HepG2 (cell line): Measurements from ENCODE around the gene GPC4. TPM values are rescaled to one million over a fixed set of nuclear protein-coding genes. Genes with fewer than 3 reads are reported as not detected.

Experiments used
- ATAC-seq: fragments of 200-7000 bp; cut with Tn5 transposase; 3 replicates; pipeline ENCODE4 v1.9.1; 2020; ENCODE audit warnings: mild to moderate bottlenecking, moderate library complexity
- BruUV-seq: library from RNA; stranded (reverse); fragments of 400-500 nt; replicated peaks from 2 replicates; lab custom pipeline; 2021; lab: Mats Ljungman, UMichigan
- CTCF ChIA-PET: fragments of 300-600 bp; formaldehyde crosslinking; extraction: SDS; loops from one replicate; lab custom pipeline; 2021; ENCODE audit warnings: low total read pairs, inconsistent platforms, low intra/inter-chr PET ratio; lab: Yijun Ruan, JAX
- POLR2A ChIA-PET: fragments of 350-600 bp; sonication (Branson Sonifier 250); formaldehyde crosslinking; loops from one replicate; lab custom pipeline; 2020; ENCODE audit warnings: antibody characterized with exemption, inconsistent platforms; lab: Yijun Ruan, JAX
- DNase-seq: peaks from one replicate; pipeline ENCODE4 v3.0.0-alpha.2; 2015; ENCODE audit warnings: low spot score
- FAIRE-seq: peaks from 3 replicates; lab custom pipeline; 2011; peaks lifted over from hg19 to GRCh38; lab: Jason Lieb, UNC
- H2AFZ ChIP-seq: one replicate; pipeline ENCODE4 v1.6.1; 2011; ENCODE audit warnings: low read length, inconsistent platforms
- H3K27ac ChIP-seq: fragments of 300-600 bp; 3 replicates; pipeline ENCODE4 v1.8.0; 2011; ENCODE audit warnings: mixed run types, mild to moderate bottlenecking, mixed read lengths, low read length, inconsistent platforms; ENCODE audit not compliant: insufficient read depth; ENCODE audit errors: extremely low read length
- H3K27me3 ChIP-seq, 2 experiments: fragments of 200-600 bp in 1 of 2; 2 replicates in 1 of 2; 3 replicates in 1 of 2; pipeline versions ENCODE4 v1.6.0 to v1.8.0; 2011; ENCODE audit warnings: low read length in 2 of 2, mild to moderate bottlenecking in 2 of 2, moderate library complexity in 2 of 2, inconsistent platforms in 1 of 2; ENCODE audit not compliant: insufficient read depth in 2 of 2, control insufficient read depth in 1 of 2
- H3K36me3 ChIP-seq, 2 experiments: fragments of 200-600 bp in 1 of 2; replicated peaks in 1 of 2; 2 replicates in 1 of 2; 3 replicates in 1 of 2; pipeline versions ENCODE4 v1.5.1 to v1.8.0; 2011; ENCODE audit warnings: low read length in 2 of 2, inconsistent platforms in 1 of 2; ENCODE audit not compliant: insufficient read depth in 2 of 2, control insufficient read depth in 1 of 2
- H3K4me1 ChIP-seq: 2 replicates; pipeline ENCODE4 v1.5.1; 2012; ENCODE audit warnings: low read length, inconsistent platforms; ENCODE audit not compliant: insufficient read depth
- H3K4me2 ChIP-seq: 2 replicates; pipeline ENCODE4 v1.6.0; 2011; ENCODE audit warnings: low read depth, low read length, inconsistent platforms
- H3K4me3 ChIP-seq, 3 experiments: fragments of 200-600 bp in 1 of 3; sonication (generic), shearing (Covaris generic) in 1 of 3; replicated peaks in 1 of 3; 2 replicates each; pipeline ENCODE4 v1.5.1; 2011 to 2016; ENCODE audit warnings: low read length in 3 of 3, inconsistent platforms in 2 of 3, low read depth in 2 of 3, mild to moderate bottlenecking in 2 of 3, control low read depth in 1 of 3, mixed read lengths in 1 of 3; ENCODE audit not compliant: insufficient read depth in 1 of 3
- H3K79me2 ChIP-seq: one replicate; pipeline ENCODE4 v1.6.1; 2011; ENCODE audit warnings: low read length, inconsistent platforms; ENCODE audit not compliant: insufficient read depth
- H3K9ac ChIP-seq: 2 replicates; pipeline ENCODE4 v1.6.0; 2011; ENCODE audit warnings: mild to moderate bottlenecking, low read depth, low read length, inconsistent platforms; ENCODE audit not compliant: insufficient read depth
- H3K9me3 ChIP-seq: 2 replicates; pipeline ENCODE4 v1.5.1; 2012; ENCODE audit warnings: mild to moderate bottlenecking, low read length
- H4K20me1 ChIP-seq: 2 replicates; pipeline ENCODE4 v1.6.0; 2011; ENCODE audit warnings: inconsistent platforms, mild to moderate bottlenecking, low read length, moderate library complexity; ENCODE audit not compliant: insufficient read depth
- CBX2 ChIP-seq, 2 experiments: fragments of 200-600 bp in 1 of 2; sonication (generic); formaldehyde crosslinking in 1 of 2; IDR thresholded peaks; 2 replicates each; pipeline versions ENCODE4 v1.7.0 to v1.8.1; 2018 to 2022; ENCODE audit warnings: low read depth in 2 of 2, low read length in 1 of 2, mild to moderate bottlenecking in 1 of 2, missing genetic modification reagents in 1 of 2
- ELK4 ChIP-seq: sonication (generic); formaldehyde crosslinking; IDR thresholded peaks from 2 replicates; pipeline ENCODE4 v1.9.0; 2021; ENCODE audit warnings: missing genetic modification reagents, borderline replicate concordance
- NFKBIZ ChIP-seq: IDR thresholded peaks from 2 replicates; pipeline ENCODE4 v1.6.1; 2018; ENCODE audit warnings: missing genetic modification reagents, missing compliant biosample characterization
- ZMAT5 ChIP-seq: sonication (generic); formaldehyde crosslinking; IDR thresholded peaks from 2 replicates; pipeline ENCODE4 v1.5.0; 2020; ENCODE audit warnings: mild to moderate bottlenecking, low read depth, missing genetic modification reagents, borderline replicate concordance
- ZNF318 ChIP-seq: sonication (generic); formaldehyde crosslinking; IDR thresholded peaks from 2 replicates; pipeline ENCODE4 v1.4.0; 2020; ENCODE audit warnings: mild to moderate bottlenecking, missing genetic modification reagents
- ZNF800 ChIP-seq: sonication (generic); formaldehyde crosslinking; IDR thresholded peaks from 2 replicates; pipeline ENCODE4 v1.4.0; 2020; ENCODE audit warnings: missing genetic modification reagents
- WGBS: methylation state at CpG from one replicate; pipeline ENCODE4 v1.1.6; 2017; ENCODE audit warnings: low lambda C conversion rate; 5-methylcytosine and 5-hydroxymethylcytosine counted together
- in situ Hi-C: cut with HindIII; loops from 2 replicates; pipeline ENCODE4 v1.10.0; 2017; ENCODE audit warnings: low pct_unique_long_range_greater_than_20kb; ENCODE audit not compliant: extremely low pct_ligation_motif_present
- intact Hi-C: fragments of 100-400 bp; cut with micrococcal nuclease; formaldehyde crosslinking; loops from one replicate; pipeline ENCODE4 v1.10.0; 2022; ENCODE audit not compliant: unreplicated experiment
- polyA plus RNA-seq, 8 experiments: library from polyadenylated mRNA; depleted of rRNA in 3 of 8; stranded (reverse) in 7 of 8; unstranded in 1 of 8; fragments of >200 nt; fragmentation: Illumina TruSeq in 4 of 8; extraction: Trizol in 4 of 8; gene quantifications; 2 replicates each; pipeline versions ENCODE4 v1.2.1 to v1.2.3, GENCODE V29; 2011 to 2016; ENCODE audit warnings: low read depth in 4 of 8, missing spikeins in 1 of 8, mixed read lengths in 1 of 8; ENCODE audit not compliant: insufficient read depth in 1 of 8
- total RNA-seq, 5 experiments: library from RNA; depleted of rRNA; stranded (reverse); fragments of >200 nt; fragmentation: Illumina TruSeq; extraction: Trizol; gene quantifications; 2 replicates each; pipeline ENCODE4 v1.2.3, GENCODE V29; 2016; ENCODE audit warnings: low read depth in 1 of 5

Gene GPC4
- total and polyA plus RNA-seq, 2 of the 13 experiments (the other 11 are each of a cell fraction or from before 2014, with no cell fraction given): 0.29 to 0.38 TPM

- 80% methylated on average over 2 of the region's 2 CpGs for WGBS
- no peaks in the 10 kb centered on the region for H4K20me1 ChIP-seq
- H3K27ac ChIP-seq: no peak overlapping the region
- BruUV-seq: no TSS peak
- no peak overlapping the region for H3K4me3 ChIP-seq
- no peaks in the 10 kb centered on the region for H3K9me3 ChIP-seq
- POLR2A ChIA-PET: no interaction called here
- no peak overlapping the region for H2AFZ ChIP-seq
- no peak overlapping the region for H3K4me2 ChIP-seq
- FAIRE-seq (no peak), DNase-seq (no peak), ATAC-seq (no peak)
- H3K79me2 ChIP-seq: no peaks in the 10 kb centered on the region
- CTCF ChIA-PET: no interaction called here
- no peak for TF ChIP-seq NFKBIZ (CRISPR knock-in tag)
- TF ChIP-seq ELK4: no peak
- TF ChIP-seq ZNF800 (CRISPR knock-in tag): no peak
- TF ChIP-seq CBX2 (IDR thresholded peaks at IDR 0.05; ENCODE audit: low read depth, low read length): no peak
- no peak for TF ChIP-seq CBX2 (CRISPR knock-in tag; IDR thresholded peaks at IDR 0.05; ENCODE audit: low read depth)
- no peak for TF ChIP-seq ZMAT5
- no peak for TF ChIP-seq ZNF318
- in situ Hi-C loops: no loop called here
- H3K4me1 ChIP-seq: no peaks in the 10 kb centered on the region; the same call in 1 of the 2 replicates
- intact Hi-C loops: no loop called here
- H3K36me3 ChIP-seq: no peaks in the 10 kb centered on the region
- no peak overlapping the region for H3K9ac ChIP-seq
- H3K27me3 ChIP-seq: no peaks in the 10 kb centered on the region
These were observed 147.7 kb downstream of the GPC4 start for GRCh38 chrX:133267621-133268020.
